GM23338 (cell line): Measurements from ENCODE around the gene EVC2. TPM values are rescaled to one million over a fixed set of nuclear protein-coding genes. Genes with fewer than 3 reads are reported as not detected.

Experiments used
- ATAC-seq: fragments of 200-7000 bp; cut with Tn5 transposase; 3 replicates; pipeline ENCODE4 v1.9.1; 2020
- DNase-seq: peaks from one replicate; pipeline ENCODE4 v3.0.0-alpha.2; 2015; ENCODE audit warnings: low spot score
- H2AFZ ChIP-seq: fragments of 200-600 bp; sonication (generic); 2 replicates; pipeline ENCODE4 v1.8.0; 2016; ENCODE audit warnings: antibody characterized with exemption, mild to moderate bottlenecking, moderate library complexity
- H3F3A ChIP-seq: fragments of 200-600 bp; sonication (generic); replicated peaks from 2 replicates; pipeline ENCODE4 v1.8.0; 2017; ENCODE audit warnings: antibody characterized with exemption, mixed run types, low read depth
- H3K27ac ChIP-seq: fragments of 200-600 bp; sonication (generic); 2 replicates; pipeline ENCODE4 v1.6.1; 2016; ENCODE audit warnings: low read depth
- H3K27me3 ChIP-seq: fragments of 200-600 bp; sonication (generic); 2 replicates; pipeline ENCODE4 v1.8.0; 2016; ENCODE audit warnings: mild to moderate bottlenecking, mixed run types, moderate library complexity; ENCODE audit not compliant: insufficient read depth
- H3K36me3 ChIP-seq: fragments of 200-600 bp; sonication (generic); 2 replicates; pipeline ENCODE4 v1.8.0; 2016; ENCODE audit warnings: mild to moderate bottlenecking; ENCODE audit not compliant: insufficient read depth
- H3K4me1 ChIP-seq: fragments of 200-600 bp; sonication (generic); 2 replicates; pipeline ENCODE4 v1.8.0; 2016; ENCODE audit warnings: mild to moderate bottlenecking, moderate library complexity; ENCODE audit not compliant: insufficient read depth
- H3K4me2 ChIP-seq: fragments of 200-600 bp; sonication (generic); 2 replicates; pipeline ENCODE4 v1.7.1; 2017; ENCODE audit warnings: mixed run types
- H3K4me3 ChIP-seq: fragments of 200-600 bp; sonication (generic); 2 replicates; pipeline ENCODE4 v1.6.1; 2016; ENCODE audit warnings: mixed run types
- H3K79me2 ChIP-seq: fragments of 200-600 bp; sonication (generic); replicated peaks from 2 replicates; pipeline ENCODE4 v1.8.0; 2017; ENCODE audit warnings: mild to moderate bottlenecking; ENCODE audit not compliant: insufficient read depth
- H3K9me2 ChIP-seq: fragments of 200-600 bp; sonication (generic); 2 replicates; pipeline ENCODE4 v1.8.0; 2017; ENCODE audit not compliant: insufficient read depth
- H4K20me1 ChIP-seq: fragments of 200-600 bp; sonication (generic); replicated peaks from 2 replicates; pipeline ENCODE4 v1.8.0; 2017; ENCODE audit warnings: mild to moderate bottlenecking; ENCODE audit not compliant: insufficient read depth
- H3K27ac Mint-ChIP-seq: 2 replicates; pipeline ENCODE4 v1.8.0; 2020; ENCODE audit warnings: inconsistent platforms, mild to moderate bottlenecking, moderate library complexity, mixed read lengths
- H3K27me3 Mint-ChIP-seq: 3 replicates; pipeline ENCODE4 v1.8.0; 2022; ENCODE audit warnings: low read depth, mild to moderate bottlenecking, moderate library complexity, mixed read lengths, inconsistent platforms; ENCODE audit not compliant: insufficient read depth, poor library complexity
- H3K36me3 Mint-ChIP-seq: 3 replicates; pipeline ENCODE4 v1.8.0; 2021; ENCODE audit warnings: low read depth, mild to moderate bottlenecking, inconsistent platforms, moderate library complexity, mixed read lengths
- H3K4me1 Mint-ChIP-seq: 3 replicates; pipeline ENCODE4 v1.8.0; 2020; ENCODE audit warnings: mild to moderate bottlenecking, inconsistent platforms, mixed read lengths
- H3K4me3 Mint-ChIP-seq: 3 replicates; pipeline ENCODE4 v1.8.0; 2021; ENCODE audit warnings: moderate library complexity, mild to moderate bottlenecking, inconsistent platforms, mixed read lengths
- H3K9me3 Mint-ChIP-seq: 3 replicates; pipeline ENCODE4 v1.8.0; 2020; ENCODE audit warnings: moderate library complexity, mild to moderate bottlenecking, inconsistent platforms, mixed read lengths
- CREB1 ChIP-seq: fragments of 250-450 bp; sonication (Bioruptor Pico); IDR thresholded peaks from 2 replicates; pipeline ENCODE4 v1.5.0; 2020; ENCODE audit warnings: low read depth, mild to moderate bottlenecking, moderate library complexity
- EZH2 ChIP-seq: fragments of 200-600 bp; sonication (generic); IDR thresholded peaks from one replicate; pipeline ENCODE4 v1.8.0; 2017; ENCODE audit warnings: antibody characterized with exemption, mild to moderate bottlenecking, low read depth; ENCODE audit not compliant: unreplicated experiment
- JUNB ChIP-seq: IDR thresholded peaks from one replicate; pipeline ENCODE4 v1.6.1; 2016; ENCODE audit warnings: antibody characterized with exemption; ENCODE audit not compliant: unreplicated experiment
- POLR2AphosphoS5 ChIP-seq: IDR thresholded peaks from 2 replicates; pipeline ENCODE4 v1.6.1; 2016; ENCODE audit warnings: antibody characterized with exemption, low read depth
- REST ChIP-seq: IDR thresholded peaks from one replicate; pipeline ENCODE4 v1.6.1; 2018; ENCODE audit warnings: antibody characterized with exemption; ENCODE audit not compliant: unreplicated experiment
- ZNF331 ChIP-seq: fragments of 250-450 bp; sonication (Bioruptor Pico); IDR thresholded peaks from 2 replicates; pipeline ENCODE4 v1.5.0; 2020; ENCODE audit warnings: low read depth, mild to moderate bottlenecking, moderate library complexity
- polyA plus RNA-seq: library from polyadenylated mRNA; unstranded; fragments of >200 nt; fragmentation: Nextera tagmentation; extraction: Ambion mirVana; gene quantifications from 2 replicates; pipeline ENCODE4 v1.2.1, GENCODE V29; 2016
- total RNA-seq: library from RNA; depleted of rRNA; stranded (reverse); fragments of >200 nt; shearing (Covaris generic); gene quantifications from 2 replicates; pipeline ENCODE4 v1.2.3, GENCODE V29; 2014
- TF ChIP-seq, protein P1 (sequence below): fragments of 250-450 bp; sonication (Bioruptor Pico); IDR thresholded peaks from 2 replicates; pipeline ENCODE4 v1.5.0; 2020; ENCODE audit warnings: mild to moderate bottlenecking, moderate library complexity

Gene EVC2
- total and polyA plus RNA-seq, 2 experiments from 2014 or later: 3.4 to 11.5 TPM

DNA sequence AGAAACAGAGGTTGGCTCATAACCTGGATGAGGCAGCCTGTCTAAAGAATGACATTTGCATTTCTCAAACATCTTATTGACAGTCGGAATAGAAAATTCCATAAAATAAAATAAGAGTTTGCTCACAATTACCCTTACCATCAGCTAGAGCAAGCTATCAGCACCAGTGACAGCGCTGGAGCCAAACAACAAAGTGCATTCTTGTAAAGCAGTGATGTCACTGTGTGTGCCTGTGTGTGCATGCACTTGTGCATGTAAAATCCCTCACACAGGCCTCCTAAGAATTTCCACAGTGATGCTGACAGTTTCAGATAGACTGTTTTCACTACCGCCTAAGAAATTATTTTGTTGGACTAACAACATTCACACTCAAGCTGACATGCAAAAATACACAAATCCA, 77.6 kb downstream of the EVC2 start:
- Histone ChIP-seq H3K27ac (no peak overlapping the region), H2AFZ (no peak overlapping the region), H4K20me1 (no peaks in the 10 kb centered on the region; the same call in 1 of the 2 replicates), H3K27me3 (no peaks in the 10 kb centered on the region), H3K79me2 (no peaks in the 10 kb centered on the region), H3K4me2 (no peak overlapping the region), H3K4me3 (no peak overlapping the region), H3K4me1 (no peaks in the 10 kb centered on the region; the same call in 1 of the 2 replicates), H3F3A (no peaks in the 10 kb centered on the region), H3K9me2 (no peaks in the 10 kb centered on the region), H3K36me3 (no peaks in the 10 kb centered on the region)
- H3K27me3 Mint-ChIP-seq: no peaks in the 10 kb centered on the region
- no peak for DNase-seq
- 0 out of 3 replicates have a peak, but pooled peaks cover 6% of the 10 kb centered on the region for H3K36me3 Mint-ChIP-seq
- TF ChIP-seq POLR2AphosphoS5 (no peak), REST (no peak), ZNF331 (no peak)
- peaks cover 10% of the 10 kb centered on the region; the same call in 2 of the 3 replicates for H3K4me1 Mint-ChIP-seq
- H3K27ac Mint-ChIP-seq: no peak overlapping the region
- ATAC-seq: no peak
- peaks cover 2% of the 10 kb centered on the region; the same call in 1 of the 3 replicates for H3K9me3 Mint-ChIP-seq
- no peak overlapping the region for H3K4me3 Mint-ChIP-seq

DNA sequence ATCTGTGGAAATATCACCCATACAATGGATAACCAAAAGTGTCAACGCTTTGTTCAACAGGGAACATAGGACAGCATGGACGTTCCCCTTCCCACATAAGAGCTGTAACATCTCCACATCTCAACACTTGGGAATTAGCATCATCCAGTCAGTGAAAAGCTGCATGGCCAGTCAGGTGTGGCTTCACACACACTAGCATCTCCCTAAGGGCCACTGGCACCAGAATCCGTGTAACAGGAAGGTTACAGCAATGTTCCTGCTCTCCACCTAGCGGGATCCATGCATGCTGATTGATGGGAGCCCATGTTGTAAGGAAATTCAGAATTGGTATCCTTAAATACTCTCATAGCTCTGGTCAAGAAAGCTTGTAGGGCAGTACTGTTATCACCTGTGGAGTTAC, 78.8 kb downstream of the EVC2 start:
- no peak for ATAC-seq
- no peak overlapping the region for H3K4me3 ChIP-seq
- H3F3A ChIP-seq: no peaks in the 10 kb centered on the region
- H3K27me3 ChIP-seq: no peaks in the 10 kb centered on the region
- no peak overlapping the region for H3K27ac ChIP-seq
- DNase-seq: no peak
- peaks cover 13% of the 10 kb centered on the region; the same call in 2 of the 3 replicates for H3K36me3 Mint-ChIP-seq
- peaks cover 9% of the 10 kb centered on the region; the same call in 2 of the 3 replicates for H3K4me1 Mint-ChIP-seq
- H3K27me3 Mint-ChIP-seq: peaks cover 6% of the 10 kb centered on the region
- no peak overlapping the region for H3K4me2 ChIP-seq
- 0 out of 2 replicates have a peak, but pooled peaks cover under 1% of the 10 kb centered on the region for H3K36me3 ChIP-seq
- H3K4me3 Mint-ChIP-seq: no peak overlapping the region
- no peak overlapping the region for H3K27ac Mint-ChIP-seq
- no peak overlapping the region for H2AFZ ChIP-seq
- H3K9me2 ChIP-seq: no peaks in the 10 kb centered on the region
- no peaks in the 10 kb centered on the region for H4K20me1 ChIP-seq
- peaks cover 2% of the 10 kb centered on the region; the same call in 1 of the 3 replicates for H3K9me3 Mint-ChIP-seq
- no peaks in the 10 kb centered on the region for H3K79me2 ChIP-seq
- H3K4me1 ChIP-seq: no peaks in the 10 kb centered on the region; the same call in 1 of the 2 replicates
- TF ChIP-seq JUNB (no peak), EZH2 (no peak), CREB1 (CRISPR knock-in tag) (no peak), REST (no peak), POLR2AphosphoS5 (no peak), ZNF331 (no peak)
- TF ChIP-seq, protein P1, sequence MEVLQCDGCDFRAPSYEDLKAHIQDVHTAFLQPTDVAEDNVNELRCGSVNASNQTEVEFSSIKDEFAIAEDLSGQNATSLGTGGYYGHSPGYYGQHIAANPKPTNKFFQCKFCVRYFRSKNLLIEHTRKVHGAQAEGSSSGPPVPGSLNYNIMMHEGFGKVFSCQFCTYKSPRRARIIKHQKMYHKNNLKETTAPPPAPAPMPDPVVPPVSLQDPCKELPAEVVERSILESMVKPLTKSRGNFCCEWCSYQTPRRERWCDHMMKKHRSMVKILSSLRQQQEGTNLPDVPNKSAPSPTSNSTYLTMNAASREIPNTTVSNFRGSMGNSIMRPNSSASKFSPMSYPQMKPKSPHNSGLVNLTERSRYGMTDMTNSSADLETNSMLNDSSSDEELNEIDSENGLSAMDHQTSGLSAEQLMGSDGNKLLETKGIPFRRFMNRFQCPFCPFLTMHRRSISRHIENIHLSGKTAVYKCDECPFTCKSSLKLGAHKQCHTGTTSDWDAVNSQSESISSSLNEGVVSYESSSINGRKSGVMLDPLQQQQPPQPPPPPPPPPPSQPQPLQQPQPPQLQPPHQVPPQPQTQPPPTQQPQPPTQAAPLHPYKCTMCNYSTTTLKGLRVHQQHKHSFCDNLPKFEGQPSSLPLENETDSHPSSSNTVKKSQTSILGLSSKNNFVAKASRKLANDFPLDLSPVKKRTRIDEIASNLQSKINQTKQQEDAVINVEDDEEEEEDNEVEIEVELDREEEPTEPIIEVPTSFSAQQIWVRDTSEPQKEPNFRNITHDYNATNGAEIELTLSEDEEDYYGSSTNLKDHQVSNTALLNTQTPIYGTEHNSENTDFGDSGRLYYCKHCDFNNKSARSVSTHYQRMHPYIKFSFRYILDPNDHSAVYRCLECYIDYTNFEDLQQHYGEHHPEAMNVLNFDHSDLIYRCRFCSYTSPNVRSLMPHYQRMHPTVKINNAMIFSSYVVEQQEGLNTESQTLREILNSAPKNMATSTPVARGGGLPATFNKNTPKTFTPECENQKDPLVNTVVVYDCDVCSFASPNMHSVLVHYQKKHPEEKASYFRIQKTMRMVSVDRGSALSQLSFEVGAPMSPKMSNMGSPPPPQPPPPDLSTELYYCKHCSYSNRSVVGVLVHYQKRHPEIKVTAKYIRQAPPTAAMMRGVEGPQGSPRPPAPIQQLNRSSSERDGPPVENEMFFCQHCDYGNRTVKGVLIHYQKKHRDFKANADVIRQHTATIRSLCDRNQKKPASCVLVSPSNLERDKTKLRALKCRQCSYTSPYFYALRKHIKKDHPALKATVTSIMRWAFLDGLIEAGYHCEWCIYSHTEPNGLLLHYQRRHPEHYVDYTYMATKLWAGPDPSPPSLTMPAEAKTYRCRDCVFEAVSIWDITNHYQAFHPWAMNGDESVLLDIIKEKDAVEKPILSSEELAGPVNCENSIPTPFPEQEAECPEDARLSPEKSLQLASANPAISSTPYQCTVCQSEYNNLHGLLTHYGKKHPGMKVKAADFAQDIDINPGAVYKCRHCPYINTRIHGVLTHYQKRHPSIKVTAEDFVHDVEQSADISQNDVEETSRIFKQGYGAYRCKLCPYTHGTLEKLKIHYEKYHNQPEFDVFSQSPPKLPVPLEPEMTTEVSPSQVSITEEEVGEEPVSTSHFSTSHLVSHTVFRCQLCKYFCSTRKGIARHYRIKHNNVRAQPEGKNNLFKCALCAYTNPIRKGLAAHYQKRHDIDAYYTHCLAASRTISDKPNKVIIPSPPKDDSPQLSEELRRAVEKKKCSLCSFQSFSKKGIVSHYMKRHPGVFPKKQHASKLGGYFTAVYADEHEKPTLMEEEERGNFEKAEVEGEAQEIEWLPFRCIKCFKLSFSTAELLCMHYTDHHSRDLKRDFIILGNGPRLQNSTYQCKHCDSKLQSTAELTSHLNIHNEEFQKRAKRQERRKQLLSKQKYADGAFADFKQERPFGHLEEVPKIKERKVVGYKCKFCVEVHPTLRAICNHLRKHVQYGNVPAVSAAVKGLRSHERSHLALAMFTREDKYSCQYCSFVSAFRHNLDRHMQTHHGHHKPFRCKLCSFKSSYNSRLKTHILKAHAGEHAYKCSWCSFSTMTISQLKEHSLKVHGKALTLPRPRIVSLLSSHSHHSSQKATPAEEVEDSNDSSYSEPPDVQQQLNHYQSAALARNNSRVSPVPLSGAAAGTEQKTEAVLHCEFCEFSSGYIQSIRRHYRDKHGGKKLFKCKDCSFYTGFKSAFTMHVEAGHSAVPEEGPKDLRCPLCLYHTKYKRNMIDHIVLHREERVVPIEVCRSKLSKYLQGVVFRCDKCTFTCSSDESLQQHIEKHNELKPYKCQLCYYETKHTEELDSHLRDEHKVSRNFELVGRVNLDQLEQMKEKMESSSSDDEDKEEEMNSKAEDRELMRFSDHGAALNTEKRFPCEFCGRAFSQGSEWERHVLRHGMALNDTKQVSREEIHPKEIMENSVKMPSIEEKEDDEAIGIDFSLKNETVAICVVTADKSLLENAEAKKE (CRISPR knock-in tag): no peak
